ENCODE measurements around the gene CHCHD4. TPM values are rescaled to one million over a fixed set of nuclear protein-coding genes. Genes with fewer than 3 reads are reported as not detected.
A peak's percentile ranks its signal among the peaks of the same experiment; 100 is the strongest.

CHCHD4 gene
- polyA plus RNA-seq, 3 donors = 6.5 to 13.8 (median 13.6) TPM

DNA sequence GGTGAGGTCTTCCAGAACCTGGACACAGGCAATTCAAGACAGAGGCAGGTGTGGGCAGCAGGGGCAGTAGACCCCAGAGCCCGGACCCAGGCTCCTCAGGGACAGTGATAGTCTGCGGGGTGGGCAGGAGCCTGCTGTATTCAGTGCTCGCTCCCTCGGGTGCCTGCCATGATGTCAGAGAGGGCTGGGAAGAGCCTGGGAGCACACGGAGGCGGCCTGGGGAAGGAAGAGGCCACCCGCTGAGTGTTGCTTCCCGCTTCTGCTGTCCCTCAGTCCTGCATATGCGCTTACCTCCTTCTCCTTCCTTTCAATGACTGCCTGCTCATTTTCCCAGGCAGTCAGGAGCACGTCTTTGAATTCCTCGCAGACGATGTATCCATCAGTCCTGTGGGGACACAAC, 22.9 kb upstream of the CHCHD4 start:
- intact Hi-C loops (cut with micrococcal nuclease) = loop anchor here in 1 of 2 donors (2.0 kb wide), 1 partner anchor 21 kb away; no protein-coding TSS in a partner anchor
- H3K36me3 Mint-ChIP-seq = peaks cover 55 to 56% of the 10 kb centered on the region in 2 donors
- no peak for DNase-seq
- TF ChIP-seq, protein P1, sequence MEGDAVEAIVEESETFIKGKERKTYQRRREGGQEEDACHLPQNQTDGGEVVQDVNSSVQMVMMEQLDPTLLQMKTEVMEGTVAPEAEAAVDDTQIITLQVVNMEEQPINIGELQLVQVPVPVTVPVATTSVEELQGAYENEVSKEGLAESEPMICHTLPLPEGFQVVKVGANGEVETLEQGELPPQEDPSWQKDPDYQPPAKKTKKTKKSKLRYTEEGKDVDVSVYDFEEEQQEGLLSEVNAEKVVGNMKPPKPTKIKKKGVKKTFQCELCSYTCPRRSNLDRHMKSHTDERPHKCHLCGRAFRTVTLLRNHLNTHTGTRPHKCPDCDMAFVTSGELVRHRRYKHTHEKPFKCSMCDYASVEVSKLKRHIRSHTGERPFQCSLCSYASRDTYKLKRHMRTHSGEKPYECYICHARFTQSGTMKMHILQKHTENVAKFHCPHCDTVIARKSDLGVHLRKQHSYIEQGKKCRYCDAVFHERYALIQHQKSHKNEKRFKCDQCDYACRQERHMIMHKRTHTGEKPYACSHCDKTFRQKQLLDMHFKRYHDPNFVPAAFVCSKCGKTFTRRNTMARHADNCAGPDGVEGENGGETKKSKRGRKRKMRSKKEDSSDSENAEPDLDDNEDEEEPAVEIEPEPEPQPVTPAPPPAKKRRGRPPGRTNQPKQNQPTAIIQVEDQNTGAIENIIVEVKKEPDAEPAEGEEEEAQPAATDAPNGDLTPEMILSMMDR (IDR thresholded peaks at IDR 0.05) = no peak
- Histone ChIP-seq H3K36me3 (replicated peaks in 1 of 2; ENCODE audit: control insufficient read depth in 1 of 2, insufficient read depth in 2 of 2, low read length in 2 of 2) (peaks cover 26 to 40% of the 10 kb centered on the region in 2 donors), H3K4me2 (replicated peaks; ENCODE audit: extremely low read depth, low read length, poor library complexity, severe bottlenecking) (no peak overlapping the region), H3K9me3 (replicated peaks in 1 of 2; ENCODE audit: control insufficient read depth in 1 of 2, insufficient read depth in 1 of 2, low read length in 2 of 2) (no peaks in the 10 kb centered on the region), H3K4me1 (ENCODE audit: control insufficient read depth in 1 of 2, insufficient read depth in 2 of 2, low read length in 2 of 2) (peaks cover 44 to 51% of the 10 kb centered on the region in 2 donors), H3K27me3 (ENCODE audit: control insufficient read depth in 2 of 2, insufficient read depth in 2 of 2, low read length in 2 of 2) (no peaks in the 10 kb centered on the region), H3K79me2 (ENCODE audit: insufficient read depth, low read length) (no peaks in the 10 kb centered on the region), H2AFZ (ENCODE audit: insufficient read depth, low read depth, low read length, poor library complexity, severe bottlenecking) (no peak overlapping the region), H3K9ac (ENCODE audit: insufficient read depth, low read length, poor library complexity, severe bottlenecking) (no peak overlapping the region), H3K4me3 (replicated peaks in 1 of 3; ENCODE audit: low read depth in 2 of 3, low read length in 3 of 3) (no peak overlapping the region), H3K27ac (ENCODE audit: low read depth in 1 of 2, low read length in 2 of 2) (peak overlapping the region in 1 of 2 donors; percentile 100), H4K20me1 (ENCODE audit: insufficient read depth, low read length) (no peaks in the 10 kb centered on the region)
- WGBS (ENCODE audit: insufficient coverage) = 82% methylated on average over 9 of the region's 12 CpGs
- H3K4me3 Mint-ChIP-seq = no peak overlapping the region
- H3K9me3 Mint-ChIP-seq = no peaks in the 10 kb centered on the region
- peak overlapping the region; percentile 46 to 100 (median 100) for H3K27ac Mint-ChIP-seq
- peaks cover 0 to 4% (median 0%) of the 10 kb centered on the region in 3 donors for H3K27me3 Mint-ChIP-seq (ENCODE audit: low read depth in 3 of 3)
- peaks cover 44% of the 10 kb centered on the region for H3K4me1 Mint-ChIP-seq

DNA sequence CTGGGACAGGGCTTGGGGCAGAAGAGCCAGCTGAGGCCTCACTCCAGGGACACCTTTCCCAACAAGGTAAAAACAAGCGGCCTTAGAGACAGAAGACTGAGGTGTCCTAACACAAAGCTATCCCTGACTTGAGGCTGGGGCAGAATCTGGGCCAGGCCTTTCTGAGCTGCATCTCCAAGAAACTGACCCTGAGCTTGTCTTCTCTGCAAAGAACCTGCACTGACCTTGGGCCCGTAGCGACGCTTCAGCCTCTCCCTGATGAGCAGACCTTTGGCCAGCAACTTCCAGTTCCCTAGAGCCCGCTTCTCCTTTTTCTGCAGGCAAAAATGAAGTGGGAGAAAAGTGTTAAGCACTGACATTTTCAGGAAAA, 22.4 kb upstream of the CHCHD4 start:
- Histone ChIP-seq H3K4me1 (ENCODE audit: control insufficient read depth in 1 of 2, insufficient read depth in 2 of 2, low read length in 2 of 2) (peaks cover 44 to 53% of the 10 kb centered on the region in 2 donors), H3K27ac (ENCODE audit: low read depth in 1 of 2, low read length in 2 of 2) (peak overlapping the region; percentile 39 to 100), H3K4me3 (replicated peaks in 1 of 3; ENCODE audit: low read depth in 2 of 3, low read length in 3 of 3) (no peak overlapping the region), H2AFZ (ENCODE audit: insufficient read depth, low read depth, low read length, poor library complexity, severe bottlenecking) (no peak overlapping the region), H3K27me3 (ENCODE audit: control insufficient read depth in 2 of 2, insufficient read depth in 2 of 2, low read length in 2 of 2) (no peaks in the 10 kb centered on the region), H3K4me2 (replicated peaks; ENCODE audit: extremely low read depth, low read length, poor library complexity, severe bottlenecking) (no peak overlapping the region), H3K79me2 (ENCODE audit: insufficient read depth, low read length) (no peaks in the 10 kb centered on the region), H4K20me1 (ENCODE audit: insufficient read depth, low read length) (no peaks in the 10 kb centered on the region), H3K9ac (ENCODE audit: insufficient read depth, low read length, poor library complexity, severe bottlenecking) (no peak overlapping the region), H3K9me3 (replicated peaks in 1 of 2; ENCODE audit: control insufficient read depth in 1 of 2, insufficient read depth in 1 of 2, low read length in 2 of 2) (no peaks in the 10 kb centered on the region), H3K36me3 (replicated peaks in 1 of 2; ENCODE audit: control insufficient read depth in 1 of 2, insufficient read depth in 2 of 2, low read length in 2 of 2) (peaks cover 24 to 40% of the 10 kb centered on the region in 2 donors)
- 33% methylated on average over 5 of the region's 5 CpGs for WGBS (ENCODE audit: insufficient coverage)
- Mint-ChIP-seq H3K27ac (peak overlapping the region; percentile 92 to 100 (median 100)), H3K4me3 (peak overlapping the region in 1 of 2 donors; percentile 39), H3K4me1 (peaks cover 47% of the 10 kb centered on the region), H3K36me3 (peaks cover 55 to 56% of the 10 kb centered on the region in 2 donors), H3K9me3 (no peaks in the 10 kb centered on the region), H3K27me3 (ENCODE audit: low read depth in 3 of 3) (peaks cover 0 to 4% (median 0%) of the 10 kb centered on the region in 3 donors)
- intact Hi-C loops (cut with micrococcal nuclease) = loop anchor here in 1 of 2 donors (2.0 kb wide), 1 partner anchor 20 kb away; no protein-coding TSS in a partner anchor
- DNase-seq = peak in 2 of 3 donors; percentile 24 to 29
- TF ChIP-seq, protein P1 (IDR thresholded peaks at IDR 0.05) = no peak
